Activated CD4-positive, alpha-beta T cell treated with anti-CD3 and anti-CD28 coated beads for 24 hours (primary cell): ENCODE measurements around the gene MSRB2.
A peak's percentile ranks its signal among the peaks of the same experiment; 100 is the strongest.

Experiments
- DNase-seq, 2 donors: peaks; one replicate each; pipeline ENCODE4 v3.0.0-alpha.2; 2020; ENCODE audit warnings: low read depth in 2 of 2

The MSRB2 gene

DNA sequence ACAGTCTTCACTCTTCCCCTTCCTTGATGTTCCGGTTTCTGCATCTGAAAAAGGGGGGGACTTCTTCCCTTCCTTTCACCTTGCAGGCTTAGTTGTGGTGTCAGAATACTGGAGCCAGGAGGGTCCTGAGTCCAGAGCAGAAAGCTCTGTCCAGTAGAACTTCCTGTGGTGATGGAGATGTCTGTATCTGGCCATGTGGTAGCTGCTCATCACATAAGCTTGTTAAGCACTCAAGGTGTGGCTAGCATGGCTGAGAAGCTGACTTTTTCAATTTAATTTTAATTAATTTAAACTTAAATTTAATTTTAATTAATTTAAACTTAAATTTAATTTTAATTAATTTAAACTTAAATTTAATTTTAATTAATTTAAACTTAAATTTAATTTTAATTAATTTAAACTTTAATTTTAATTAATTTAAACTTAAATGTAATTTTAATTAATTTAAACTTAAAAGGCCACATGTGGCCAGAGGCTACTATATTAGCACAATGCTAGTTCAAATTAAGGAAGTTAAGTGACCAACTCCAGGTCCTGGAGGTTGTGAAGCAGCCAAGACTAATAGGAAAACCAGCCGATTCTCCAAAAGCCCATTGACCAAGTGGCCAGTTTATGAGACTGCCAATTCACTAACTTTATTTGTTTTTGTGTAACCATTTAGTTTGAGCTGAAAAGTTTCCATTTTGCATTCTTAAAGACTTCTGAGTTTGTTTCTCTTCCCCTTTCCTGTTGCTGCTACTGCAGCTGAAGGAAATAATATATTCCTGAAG, 16.3 kb downstream of the MSRB2 start:
- DNase-seq: no peak

DNA sequence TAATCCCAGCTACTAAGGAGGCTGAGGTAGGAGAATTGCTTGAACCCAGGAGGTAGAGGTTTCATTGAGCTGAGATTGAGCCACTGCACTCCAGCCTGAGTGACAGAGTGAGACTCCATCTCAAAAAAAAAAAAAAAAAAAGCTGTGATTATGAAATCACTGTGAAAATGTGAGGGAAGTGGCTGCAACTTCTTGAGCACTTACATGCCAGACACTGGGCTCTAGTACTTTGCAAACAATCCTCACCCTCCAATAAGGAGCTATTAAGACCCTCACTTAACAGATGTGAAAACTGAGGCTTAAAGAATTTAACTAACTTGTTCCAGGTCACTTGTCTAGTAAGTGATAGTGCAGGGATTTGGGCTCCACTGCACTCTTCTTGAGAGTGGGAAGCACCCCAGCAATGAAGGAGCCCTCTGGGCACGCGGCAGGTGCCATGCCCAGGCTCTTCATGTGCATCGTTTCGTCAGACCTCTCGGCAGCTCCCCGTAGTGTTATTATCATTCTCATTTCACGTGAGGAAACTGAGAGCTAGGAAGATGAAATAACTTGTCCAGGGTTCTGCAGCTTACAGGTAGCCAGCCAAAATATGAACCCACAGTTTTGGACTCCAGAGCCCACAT, 19.0 kb downstream of the MSRB2 start:
- DNase-seq: no peak

GRCh38 chr10:23116486-23117205, 21.3 kb downstream of the MSRB2 start:
- DNase-seq: no peak

GRCh38 chr10:23120001-23120934, 24.9 kb downstream of the MSRB2 start:
- no peak for DNase-seq

DNA sequence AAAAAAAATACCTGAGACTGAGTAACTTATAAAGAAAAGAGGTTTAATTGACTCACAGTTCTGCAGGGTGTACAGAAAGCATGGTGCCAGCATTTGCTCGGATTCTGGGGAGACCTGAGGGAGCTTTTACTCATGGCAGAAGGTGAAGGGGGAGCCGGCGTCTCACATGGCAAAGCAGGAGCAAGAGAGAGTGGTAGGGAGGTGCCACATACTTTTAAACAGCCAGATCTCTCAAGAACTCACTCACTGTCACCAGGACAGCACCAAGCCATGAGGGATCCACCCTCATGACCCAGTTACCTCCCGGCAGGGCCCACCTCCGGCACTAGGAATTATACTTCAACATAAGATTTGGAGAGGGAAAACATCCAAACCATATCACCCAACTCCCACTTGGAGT, 25.8 kb downstream of the MSRB2 start:
- no peak for DNase-seq

GRCh38 chr10:23136462-23136861, 41.1 kb downstream of the MSRB2 start:
- DNase-seq: no peak

GRCh38 chr10:23139677-23140076, 44.3 kb downstream of the MSRB2 start:
- no peak for DNase-seq

DNA sequence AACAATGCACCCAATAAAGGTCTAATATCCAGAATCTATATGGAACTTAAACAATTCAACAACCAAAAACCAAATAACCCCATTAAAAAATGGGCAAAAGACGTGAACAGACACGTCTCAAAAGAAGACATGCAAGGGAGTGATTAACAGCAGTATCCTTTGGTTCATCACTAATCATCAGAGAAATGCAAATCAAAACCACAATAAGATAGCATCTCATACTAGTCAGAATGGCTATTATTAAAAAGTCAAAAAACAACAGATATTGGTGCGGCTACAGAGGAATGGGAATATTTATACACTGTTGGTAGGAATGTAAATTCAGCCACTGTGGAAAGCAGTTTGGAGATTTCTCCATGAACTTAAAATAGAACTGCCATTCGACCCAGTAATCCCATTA, 46.6 kb downstream of the MSRB2 start:
- no peak for DNase-seq

GRCh38 chr10:23146258-23146657, 50.9 kb downstream of the MSRB2 start:
- no peak for DNase-seq

GRCh38 chr10:23147035-23147434, 51.7 kb downstream of the MSRB2 start:
- DNase-seq: no peak

- no peak for DNase-seq
Measured at GRCh38 chr10:23148214-23148613, 52.8 kb downstream of the MSRB2 start.

DNA sequence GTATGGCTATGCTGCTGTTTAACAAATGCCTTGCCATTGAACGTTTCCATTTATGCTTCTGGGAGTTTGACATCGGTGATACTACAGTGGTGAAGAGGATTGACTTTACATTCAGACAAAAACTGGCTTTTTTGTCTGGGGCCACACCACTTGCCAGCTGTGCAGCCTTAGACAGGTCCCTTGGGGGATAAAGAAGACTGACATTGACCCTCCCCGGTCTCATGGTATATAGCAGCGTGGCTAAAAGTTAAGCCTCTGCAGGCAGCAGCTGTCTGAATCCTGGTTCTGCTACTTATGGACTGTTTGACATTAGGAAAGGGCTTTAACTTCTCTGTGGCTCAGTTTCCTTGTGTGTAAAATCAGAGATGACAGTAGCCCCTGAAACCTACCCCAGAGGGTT, 54.7 kb downstream of the MSRB2 start:
- no peak for DNase-seq

GRCh38 chr10:23150610-23151009, 55.2 kb downstream of the MSRB2 start:
- DNase-seq: no peak

DNA sequence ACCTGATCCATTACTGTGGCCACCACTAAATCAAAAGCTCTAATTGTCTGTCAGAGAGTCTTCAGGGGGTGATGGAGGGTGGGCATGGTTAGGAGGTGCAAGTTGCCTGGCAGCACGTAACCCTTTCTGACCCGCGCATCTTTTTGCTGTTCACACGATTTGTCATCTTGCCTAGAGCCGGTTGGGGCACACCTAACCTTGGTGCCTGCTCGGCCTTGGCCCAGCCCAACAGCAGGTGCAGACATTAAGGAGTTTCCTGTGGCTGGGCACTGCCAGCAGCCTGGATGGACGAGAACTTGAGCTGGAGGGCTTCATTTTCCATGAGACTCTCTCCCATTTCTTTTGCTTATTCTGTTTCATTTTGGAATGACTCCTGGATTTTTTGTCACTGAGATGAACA, 55.7 kb downstream of the MSRB2 start:
- DNase-seq: no peak

- no peak for DNase-seq
Measured at GRCh38 chr10:23155169-23155568, 59.8 kb downstream of the MSRB2 start.

DNA sequence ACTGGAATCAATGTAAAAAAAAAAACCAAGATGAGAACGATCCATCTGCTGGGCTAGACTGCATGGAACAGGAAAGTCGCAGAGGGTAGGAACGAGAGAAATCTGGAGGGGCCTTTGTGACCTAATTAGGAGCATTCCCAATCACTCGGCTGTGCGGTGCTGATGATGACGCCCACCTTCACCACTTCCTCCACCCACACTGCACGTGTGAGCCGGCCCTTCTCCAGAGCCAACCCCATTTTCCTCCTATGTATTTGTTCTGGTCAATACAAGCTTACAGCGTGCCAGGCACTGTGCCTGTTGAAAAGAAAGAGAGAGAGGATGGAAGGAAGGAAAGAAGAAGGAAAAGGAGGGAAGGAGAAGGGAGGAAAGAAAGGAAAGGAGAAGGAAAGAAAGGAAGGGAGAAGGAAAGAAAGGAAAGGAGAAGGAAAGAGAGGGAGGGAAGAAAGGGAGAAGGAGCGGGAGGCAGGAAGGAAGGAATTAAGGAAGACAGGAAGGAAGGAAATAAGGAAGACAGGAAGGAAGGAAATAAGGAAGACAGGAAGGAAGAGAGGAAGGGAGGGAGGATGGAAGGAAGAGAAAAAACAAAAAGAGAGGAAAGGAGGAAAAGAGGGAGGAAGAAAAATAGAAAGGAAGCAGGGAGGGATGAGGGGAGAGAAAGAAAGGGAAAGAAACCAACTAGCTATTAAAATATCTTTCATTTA, 61.2 kb downstream of the MSRB2 start:
- no peak for DNase-seq

DNA sequence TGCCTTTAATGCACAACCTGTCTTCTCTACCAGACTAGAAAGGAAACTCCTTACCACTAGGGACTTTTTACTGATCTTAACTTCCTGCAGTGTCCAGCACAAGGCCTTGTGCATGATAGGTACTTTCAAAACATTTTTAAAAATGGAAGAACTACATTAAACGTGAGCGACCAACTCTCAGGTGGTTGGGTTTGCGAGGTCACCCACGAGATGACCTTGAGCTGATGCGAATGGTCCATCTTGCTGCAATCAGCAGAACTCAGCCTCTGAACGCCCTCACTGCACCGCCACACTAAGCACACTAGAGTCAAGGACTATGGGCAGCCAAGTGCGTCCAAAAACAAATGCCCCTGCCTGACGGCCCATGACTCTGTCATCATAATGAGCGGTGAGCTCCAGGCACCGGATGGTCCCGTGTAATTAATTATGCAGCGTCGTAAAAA, 61.9 kb downstream of the MSRB2 start:
- no peak for DNase-seq

DNA sequence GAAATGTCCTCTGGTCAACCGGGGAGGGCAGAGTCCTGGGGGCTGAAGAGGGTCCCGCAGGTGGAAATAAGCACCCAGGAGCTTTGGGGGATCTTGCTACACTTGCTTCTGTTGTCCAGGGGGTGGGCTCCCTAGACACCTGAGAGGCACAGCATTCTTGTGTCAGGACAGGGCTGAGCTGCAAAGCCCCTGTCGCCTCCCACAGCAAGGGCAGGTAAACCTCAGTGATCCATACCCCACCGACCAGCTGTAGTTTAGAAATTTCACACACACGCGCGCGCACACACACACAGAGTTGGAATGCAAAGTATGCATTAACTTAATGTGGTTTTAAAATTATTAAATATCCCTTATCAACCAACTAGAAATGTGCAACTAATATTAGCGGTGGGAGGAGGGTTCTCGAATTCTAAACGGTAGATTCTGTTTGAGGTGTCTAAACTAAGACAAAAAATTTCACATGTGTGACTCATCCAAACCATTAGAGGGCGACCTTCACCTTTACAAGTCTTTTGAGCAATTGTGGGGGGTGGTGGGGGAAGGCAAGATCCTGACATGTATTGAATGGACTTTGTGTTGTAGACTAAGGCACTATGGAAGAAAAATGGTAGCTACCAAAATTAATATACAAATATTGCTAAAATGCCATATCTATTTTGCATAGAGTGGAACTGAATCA, 62.5 kb downstream of the MSRB2 start:
- no peak for DNase-seq

GRCh38 chr10:23158370-23158769, 63.0 kb downstream of the MSRB2 start:
- peak; percentile 10 to 29 for DNase-seq

DNA sequence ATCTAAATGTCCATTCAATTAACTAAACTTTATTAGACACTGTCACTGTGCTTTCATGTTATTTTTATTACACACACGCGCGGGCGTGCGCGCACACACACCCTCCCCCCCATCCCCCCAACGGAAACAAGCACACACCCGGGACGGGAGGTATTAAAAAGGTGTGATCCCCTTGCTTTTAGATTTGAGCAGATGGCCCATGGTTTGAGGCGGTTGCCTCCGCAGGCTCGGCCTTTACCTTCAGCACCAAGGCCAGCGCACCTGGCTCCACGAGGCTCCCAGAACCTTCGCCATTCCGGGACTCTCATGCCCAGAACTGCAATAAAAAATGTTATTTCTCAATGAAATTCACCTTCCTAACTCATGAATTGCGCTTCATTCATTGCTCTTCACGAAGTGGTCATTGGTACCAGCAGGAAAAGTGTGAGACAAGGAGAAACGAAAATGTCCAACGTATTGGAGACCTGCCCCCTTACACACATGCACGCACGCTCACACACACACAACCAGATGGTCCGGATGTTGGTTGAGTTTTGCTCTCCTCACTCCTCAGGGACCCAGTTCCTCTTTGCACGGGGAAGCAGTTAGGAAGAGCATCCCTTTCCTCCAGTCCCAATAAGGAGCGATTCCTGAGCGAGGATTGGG, 76.0 kb downstream of the MSRB2 start:
- no peak for DNase-seq
